PFSK-1 (cell line): Measurements from ENCODE around the gene IQUB.

Experiments
- FOXP2 ChIP-seq: optimal IDR thresholded peaks from 2 replicates; pipeline ENCODE3; 2011; ENCODE audit warnings: borderline replicate concordance, control low read depth, inconsistent platforms; ENCODE audit not compliant: insufficient read depth; ENCODE audit errors: extremely low read length, extremely low read depth
- POLR2AphosphoS5 ChIP-seq: IDR thresholded peaks from 2 replicates; pipeline ENCODE4 v1.6.1; 2012; ENCODE audit warnings: low read depth, mild to moderate bottlenecking, control low read depth, low read length, moderate library complexity
- REST ChIP-seq, 2 experiments: IDR thresholded peaks; 2 replicates each; pipeline versions ENCODE4 v1.6.1 to v1.8.0; 2011 to 2012; ENCODE audit warnings: low read depth in 2 of 2, low read length in 2 of 2, control low read depth in 1 of 2, inconsistent platforms in 1 of 2, mild to moderate bottlenecking in 1 of 2, moderate library complexity in 1 of 2; ENCODE audit not compliant: insufficient read depth in 1 of 2
- SIN3A ChIP-seq: IDR thresholded peaks from 2 replicates; pipeline ENCODE4 v1.6.1; 2012; ENCODE audit warnings: mild to moderate bottlenecking, low read length, moderate library complexity, borderline replicate concordance; ENCODE audit not compliant: insufficient read depth
- TAF1 ChIP-seq: IDR thresholded peaks from 2 replicates; pipeline ENCODE4 v1.6.1; 2012; ENCODE audit warnings: low read length, control low read depth, borderline replicate concordance; ENCODE audit not compliant: insufficient read depth

The IQUB gene

DNA sequence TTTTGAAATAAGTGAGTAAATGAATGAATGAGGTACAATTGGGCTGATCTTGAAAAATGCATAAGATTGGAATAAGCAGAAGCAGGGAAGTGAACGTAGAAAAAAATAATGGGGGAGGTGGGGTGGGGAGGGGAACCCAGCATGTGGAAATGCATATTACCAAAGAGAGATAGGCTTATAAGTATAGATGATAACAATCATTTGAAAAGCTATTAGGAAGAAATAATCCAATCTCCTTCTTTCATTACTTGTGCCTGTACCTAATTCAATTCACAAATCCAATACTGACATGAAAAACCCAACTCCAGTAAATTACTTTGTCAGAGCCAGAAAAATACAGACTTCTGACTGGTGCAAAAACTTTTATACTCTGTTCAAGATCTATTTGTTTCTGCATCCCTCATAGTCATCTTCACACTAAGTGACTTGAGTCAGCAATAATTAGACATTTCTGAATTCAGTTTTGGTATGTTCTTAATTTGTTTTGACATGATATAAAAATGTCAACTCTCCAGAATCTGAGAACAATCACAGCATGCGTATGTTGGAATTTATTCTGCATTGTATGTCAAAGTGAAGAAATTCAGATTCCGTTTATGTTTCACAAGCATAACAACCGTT is 99.2 kb downstream of the IQUB start:
- no peak for TF ChIP-seq FOXP2

- no peak for TF ChIP-seq TAF1
- TF ChIP-seq FOXP2 = no peak
- no peak for TF ChIP-seq SIN3A
- no peak for TF ChIP-seq POLR2AphosphoS5
- no peak for TF ChIP-seq REST (IDR thresholded peaks at IDR 0.05; ENCODE audit: insufficient read depth in 1 of 2, low read depth in 2 of 2, low read length in 2 of 2)
Observed at GRCh38 chr7:123433665-123434064, 100.7 kb downstream of the IQUB start.

DNA sequence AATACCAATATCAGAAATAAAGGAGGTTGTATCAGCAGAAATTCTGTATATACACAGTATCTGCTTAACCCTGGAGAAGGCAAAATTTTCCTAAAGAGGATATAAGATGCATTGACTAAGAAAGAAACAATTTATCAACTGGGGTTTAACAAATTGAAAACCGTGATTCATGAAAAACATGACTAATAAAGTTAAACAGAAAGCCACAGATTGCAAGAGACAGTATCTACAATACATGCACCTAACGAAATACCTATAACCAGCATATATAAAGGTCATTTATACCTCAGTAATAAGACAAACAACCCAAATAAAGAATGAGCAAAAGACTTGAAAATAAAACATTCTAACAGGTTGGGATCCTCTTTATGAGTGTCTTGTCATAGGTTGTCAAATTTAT is 101.8 kb downstream of the IQUB start:
- TF ChIP-seq POLR2AphosphoS5 (no peak), SIN3A (no peak), FOXP2 (no peak), TAF1 (no peak), REST (IDR thresholded peaks at IDR 0.05; ENCODE audit: insufficient read depth in 1 of 2, low read depth in 2 of 2, low read length in 2 of 2) (no peak)

- TF ChIP-seq REST (IDR thresholded peaks at IDR 0.05; ENCODE audit: insufficient read depth in 1 of 2, low read depth in 2 of 2, low read length in 2 of 2) (no peak), TAF1 (no peak), FOXP2 (no peak), POLR2AphosphoS5 (no peak), SIN3A (no peak)
Observed at GRCh38 chr7:123431075-123431614, 103.2 kb downstream of the IQUB start.

GRCh38 chr7:123425246-123425645 is 109.1 kb downstream of the IQUB start:
- no peak for TF ChIP-seq TAF1
- no peak for TF ChIP-seq SIN3A
- no peak for TF ChIP-seq FOXP2
- no peak for TF ChIP-seq POLR2AphosphoS5
- no peak for TF ChIP-seq REST (IDR thresholded peaks at IDR 0.05; ENCODE audit: insufficient read depth in 1 of 2, low read depth in 2 of 2, low read length in 2 of 2)
